ENCODE results near the gene PTX4.

DNA sequence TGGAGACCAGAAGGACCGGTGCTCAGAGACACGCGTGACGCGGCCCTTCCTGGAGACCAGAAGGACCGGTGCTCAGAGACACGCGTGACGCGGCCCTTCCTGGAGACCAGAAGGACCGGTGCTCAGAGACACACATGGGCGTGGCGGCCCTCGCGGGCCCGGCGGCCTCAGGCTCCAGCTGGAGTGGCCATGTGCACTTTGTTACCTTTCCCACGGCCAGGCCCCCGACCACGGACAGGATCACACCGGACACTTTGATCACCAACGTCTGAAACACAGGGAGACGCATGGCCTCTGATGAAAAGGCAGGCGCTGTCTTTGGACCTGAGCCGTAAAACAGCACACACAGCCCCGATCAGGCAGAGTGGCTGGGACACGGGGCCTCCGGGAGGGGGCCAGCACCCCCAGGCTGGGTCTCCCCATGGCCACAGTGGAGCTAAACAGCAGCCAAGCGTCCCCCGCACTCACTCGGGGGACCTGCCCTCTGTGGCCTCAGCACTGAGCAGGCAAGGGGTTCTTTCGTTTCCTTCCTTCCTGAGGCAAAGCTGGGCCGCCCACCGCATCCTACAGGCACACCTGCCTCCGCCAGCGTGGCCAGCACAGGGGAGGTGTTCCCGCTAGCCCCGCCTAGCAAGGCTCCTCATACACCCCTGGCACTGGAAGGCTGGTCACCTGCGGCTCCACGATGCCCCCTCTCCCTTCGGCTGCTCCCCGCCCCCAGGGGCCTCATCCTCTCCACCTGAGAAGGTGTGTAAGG, 31.1 kb downstream of the PTX4 start:
- no peak for TF ChIP-seq POLR2A (IDR thresholded peaks at IDR 0.05)
- TF ChIP-seq, protein P1, sequence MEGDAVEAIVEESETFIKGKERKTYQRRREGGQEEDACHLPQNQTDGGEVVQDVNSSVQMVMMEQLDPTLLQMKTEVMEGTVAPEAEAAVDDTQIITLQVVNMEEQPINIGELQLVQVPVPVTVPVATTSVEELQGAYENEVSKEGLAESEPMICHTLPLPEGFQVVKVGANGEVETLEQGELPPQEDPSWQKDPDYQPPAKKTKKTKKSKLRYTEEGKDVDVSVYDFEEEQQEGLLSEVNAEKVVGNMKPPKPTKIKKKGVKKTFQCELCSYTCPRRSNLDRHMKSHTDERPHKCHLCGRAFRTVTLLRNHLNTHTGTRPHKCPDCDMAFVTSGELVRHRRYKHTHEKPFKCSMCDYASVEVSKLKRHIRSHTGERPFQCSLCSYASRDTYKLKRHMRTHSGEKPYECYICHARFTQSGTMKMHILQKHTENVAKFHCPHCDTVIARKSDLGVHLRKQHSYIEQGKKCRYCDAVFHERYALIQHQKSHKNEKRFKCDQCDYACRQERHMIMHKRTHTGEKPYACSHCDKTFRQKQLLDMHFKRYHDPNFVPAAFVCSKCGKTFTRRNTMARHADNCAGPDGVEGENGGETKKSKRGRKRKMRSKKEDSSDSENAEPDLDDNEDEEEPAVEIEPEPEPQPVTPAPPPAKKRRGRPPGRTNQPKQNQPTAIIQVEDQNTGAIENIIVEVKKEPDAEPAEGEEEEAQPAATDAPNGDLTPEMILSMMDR (IDR thresholded peaks at IDR 0.05) = no peak

Measured in right lobe of liver (tissue), 4 donors.